ENCODE results near the gene PROB1. TPM values are rescaled to one million over a fixed set of nuclear protein-coding genes. Genes with fewer than 3 reads are reported as not detected.

The PROB1 gene
- total RNA-seq, 1 experiment from 2014 or later, result 0.82 TPM

DNA sequence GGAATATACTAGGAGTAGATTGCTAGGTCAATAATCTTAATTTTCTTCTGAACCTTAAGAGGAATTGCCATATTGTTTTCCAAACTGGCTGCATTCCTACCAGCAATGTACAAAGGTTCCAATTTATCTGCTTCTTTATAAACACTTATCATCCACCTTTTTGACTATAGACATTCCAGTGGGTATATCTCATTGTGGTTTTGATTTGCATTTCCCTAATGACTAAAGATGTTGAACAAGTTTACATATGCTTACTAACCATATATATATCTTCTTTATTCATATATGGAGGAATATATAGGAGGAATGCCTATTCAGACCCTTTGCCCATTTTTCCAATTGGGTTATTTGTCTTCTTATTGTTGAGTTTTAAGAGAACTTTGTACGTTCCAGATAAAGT, 36.8 kb upstream of the PROB1 start:
- Histone ChIP-seq H3K4me3 (ENCODE audit: low read depth, low read length, poor library complexity, severe bottlenecking) (no peak overlapping the region), H3K27ac (ENCODE audit: low read depth, low read length, poor library complexity, severe bottlenecking) (no peak overlapping the region), H3K36me3 (ENCODE audit: insufficient read depth, low read length, poor library complexity, severe bottlenecking) (no peaks in the 10 kb centered on the region), H3K4me1 (ENCODE audit: insufficient read depth, low read length, poor library complexity, severe bottlenecking) (no peaks in the 10 kb centered on the region), H3K9me3 (ENCODE audit: low read depth, low read length, poor library complexity, severe bottlenecking) (no peaks in the 10 kb centered on the region), H3K27me3 (replicated peaks; ENCODE audit: insufficient read depth, low read depth, low read length, poor library complexity) (no peaks in the 10 kb centered on the region)
- no TSS peak for BruUV-seq (replicated peaks)
- intact Hi-C loops (cut with micrococcal nuclease; ENCODE audit: unreplicated experiment), result no loop called here
- DNase-seq (ENCODE audit: low spot score), result no peak
- no peak for TF ChIP-seq EZH2 (IDR thresholded peaks at IDR 0.05; ENCODE audit: borderline replicate concordance, low read depth, low read length, poor library complexity, severe bottlenecking)
- TF ChIP-seq, protein P1, sequence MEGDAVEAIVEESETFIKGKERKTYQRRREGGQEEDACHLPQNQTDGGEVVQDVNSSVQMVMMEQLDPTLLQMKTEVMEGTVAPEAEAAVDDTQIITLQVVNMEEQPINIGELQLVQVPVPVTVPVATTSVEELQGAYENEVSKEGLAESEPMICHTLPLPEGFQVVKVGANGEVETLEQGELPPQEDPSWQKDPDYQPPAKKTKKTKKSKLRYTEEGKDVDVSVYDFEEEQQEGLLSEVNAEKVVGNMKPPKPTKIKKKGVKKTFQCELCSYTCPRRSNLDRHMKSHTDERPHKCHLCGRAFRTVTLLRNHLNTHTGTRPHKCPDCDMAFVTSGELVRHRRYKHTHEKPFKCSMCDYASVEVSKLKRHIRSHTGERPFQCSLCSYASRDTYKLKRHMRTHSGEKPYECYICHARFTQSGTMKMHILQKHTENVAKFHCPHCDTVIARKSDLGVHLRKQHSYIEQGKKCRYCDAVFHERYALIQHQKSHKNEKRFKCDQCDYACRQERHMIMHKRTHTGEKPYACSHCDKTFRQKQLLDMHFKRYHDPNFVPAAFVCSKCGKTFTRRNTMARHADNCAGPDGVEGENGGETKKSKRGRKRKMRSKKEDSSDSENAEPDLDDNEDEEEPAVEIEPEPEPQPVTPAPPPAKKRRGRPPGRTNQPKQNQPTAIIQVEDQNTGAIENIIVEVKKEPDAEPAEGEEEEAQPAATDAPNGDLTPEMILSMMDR (conservative IDR thresholded peaks at IDR 0.05; ENCODE audit: low read depth, low read length), result no peak
- POLR2A ChIA-PET (ENCODE audit: low non-redundant PET), result no interaction called here
- CTCF ChIA-PET, result no interaction called here

DNA sequence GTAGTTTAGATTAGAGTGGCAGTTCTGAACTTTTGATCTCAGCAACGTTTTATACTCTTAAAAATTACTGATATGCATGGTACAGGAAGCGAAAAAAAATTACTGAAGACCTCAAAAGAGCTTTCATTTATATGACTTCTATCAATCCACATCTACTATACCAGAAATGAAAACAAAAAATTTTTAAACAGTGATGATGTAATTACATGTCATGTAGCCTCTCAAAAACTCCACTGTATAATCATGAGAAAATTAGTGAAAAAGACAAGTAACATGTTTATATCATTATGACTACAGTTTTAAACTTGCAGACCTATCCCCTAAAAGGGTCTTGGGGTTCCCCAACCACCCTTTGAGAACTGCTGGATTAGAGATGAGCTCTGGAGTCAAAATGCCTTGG, 35.1 kb upstream of the PROB1 start:
- TF ChIP-seq EZH2 (IDR thresholded peaks at IDR 0.05; ENCODE audit: borderline replicate concordance, low read depth, low read length, poor library complexity, severe bottlenecking), result no peak
- TF ChIP-seq, protein P1 (conservative IDR thresholded peaks at IDR 0.05; ENCODE audit: low read depth, low read length), result no peak
- Histone ChIP-seq H3K4me1 (ENCODE audit: insufficient read depth, low read length, poor library complexity, severe bottlenecking) (peaks cover 7% of the 10 kb centered on the region), H3K36me3 (ENCODE audit: insufficient read depth, low read length, poor library complexity, severe bottlenecking) (no peaks in the 10 kb centered on the region), H3K4me3 (ENCODE audit: low read depth, low read length, poor library complexity, severe bottlenecking) (no peak overlapping the region), H3K27ac (ENCODE audit: low read depth, low read length, poor library complexity, severe bottlenecking) (no peak overlapping the region), H3K9me3 (ENCODE audit: low read depth, low read length, poor library complexity, severe bottlenecking) (no peaks in the 10 kb centered on the region), H3K27me3 (replicated peaks; ENCODE audit: insufficient read depth, low read depth, low read length, poor library complexity) (no peaks in the 10 kb centered on the region)
- no TSS peak for BruUV-seq (replicated peaks)
- intact Hi-C loops (cut with micrococcal nuclease; ENCODE audit: unreplicated experiment), result no loop called here
- DNase-seq (ENCODE audit: low spot score), result no peak
- ChIA-PET CTCF (no interaction called here), POLR2A (ENCODE audit: low non-redundant PET) (no interaction called here)

DNA sequence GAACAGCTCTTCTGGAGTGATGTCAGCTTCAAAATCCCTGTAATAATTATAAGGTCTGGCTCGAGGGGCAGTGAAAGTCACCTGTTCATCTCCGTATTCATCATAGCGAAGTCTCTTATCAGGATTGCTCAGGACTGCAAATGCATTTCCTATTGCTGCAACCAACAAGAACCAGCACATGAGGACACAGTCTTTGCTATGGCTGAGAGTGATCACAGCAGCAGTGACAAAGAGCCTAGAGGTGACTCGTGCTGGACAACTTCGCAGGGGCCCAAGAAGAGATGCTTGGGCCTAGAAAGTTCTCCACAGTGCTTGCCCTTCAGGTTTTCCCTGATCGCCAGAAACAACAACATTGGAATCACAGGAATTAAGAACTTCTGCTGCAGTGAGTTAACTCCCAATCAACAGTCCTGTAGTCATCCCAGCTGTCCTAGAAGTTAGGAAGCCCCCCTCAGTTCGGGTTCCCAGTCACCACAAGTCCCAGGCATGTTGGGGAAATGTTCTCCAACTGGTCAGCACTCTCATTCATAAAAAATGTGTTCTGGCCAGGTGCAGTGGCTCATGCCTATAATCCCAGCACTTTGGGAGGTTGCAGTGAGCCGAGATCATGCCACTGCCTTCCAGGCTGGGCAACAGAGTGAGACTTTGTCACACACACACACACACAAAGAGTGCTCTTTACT, 31.4 kb upstream of the PROB1 start:
- TF ChIP-seq, protein P1 (conservative IDR thresholded peaks at IDR 0.05; ENCODE audit: low read depth, low read length), result no peak
- no peak for TF ChIP-seq EZH2 (IDR thresholded peaks at IDR 0.05; ENCODE audit: borderline replicate concordance, low read depth, low read length, poor library complexity, severe bottlenecking)
- Histone ChIP-seq H3K27me3 (replicated peaks; ENCODE audit: insufficient read depth, low read depth, low read length, poor library complexity) (no peaks in the 10 kb centered on the region), H3K27ac (ENCODE audit: low read depth, low read length, poor library complexity, severe bottlenecking) (no peak overlapping the region), H3K9me3 (ENCODE audit: low read depth, low read length, poor library complexity, severe bottlenecking) (no peaks in the 10 kb centered on the region), H3K36me3 (ENCODE audit: insufficient read depth, low read length, poor library complexity, severe bottlenecking) (no peaks in the 10 kb centered on the region), H3K4me3 (ENCODE audit: low read depth, low read length, poor library complexity, severe bottlenecking) (no peak overlapping the region), H3K4me1 (ENCODE audit: insufficient read depth, low read length, poor library complexity, severe bottlenecking) (peaks cover 7% of the 10 kb centered on the region)
- POLR2A ChIA-PET (ENCODE audit: low non-redundant PET), result no interaction called here
- no TSS peak for BruUV-seq (replicated peaks)
- intact Hi-C loops (cut with micrococcal nuclease; ENCODE audit: unreplicated experiment), result no loop called here
- CTCF ChIA-PET, result no interaction called here
- no peak for DNase-seq (ENCODE audit: low spot score)
